ENCODE data around the gene SLC11A2. TPM values are rescaled to one million over a fixed set of nuclear protein-coding genes. Genes with fewer than 3 reads are reported as not detected.

The SLC11A2 gene
- total and polyA plus RNA-seq, 2 of the 4 experiments (the other 2 are of a cell fraction), result 28.0 to 45.3 TPM

GRCh38 chr12:50955697-50956096, 70.5 kb downstream of the SLC11A2 start:
- Histone ChIP-seq H2BK20ac (ENCODE audit: low read depth, low read length) (no peak overlapping the region), H3K9me3 (ENCODE audit: control insufficient read depth, insufficient read depth, low read length) (no peaks in the 10 kb centered on the region), H4K20me1 (ENCODE audit: insufficient read depth, low read length) (no peaks in the 10 kb centered on the region), H3K27ac (ENCODE audit: insufficient read depth, low read length) (no peak overlapping the region), H3K14ac (replicated peaks; ENCODE audit: low read depth, low read length) (no peak overlapping the region), H3K4me2 (ENCODE audit: low read depth, low read length) (no peak overlapping the region), H3K9ac (ENCODE audit: low read depth, low read length) (no peak overlapping the region), H3K79me1 (ENCODE audit: low read depth in 1 of 2, low read length in 2 of 2) (no peaks in the 10 kb centered on the region), H3K27me3 (ENCODE audit: control insufficient read depth, insufficient read depth, low read length) (no peaks in the 10 kb centered on the region), H2AFZ (replicated peaks; ENCODE audit: low read length, poor library complexity) (no peak overlapping the region), H4K8ac (ENCODE audit: low read depth in 2 of 2, low read length in 2 of 2) (no peak overlapping the region), H3K4ac (ENCODE audit: low read depth, low read length) (no peak overlapping the region), H3K4me1 (ENCODE audit: control insufficient read depth, insufficient read depth, low read length) (no peaks in the 10 kb centered on the region), H4K91ac (ENCODE audit: insufficient read depth, low read depth, low read length) (no peak overlapping the region), H2AK5ac (ENCODE audit: low read depth, low read length) (no peak overlapping the region), H3K56ac (ENCODE audit: extremely low read depth, insufficient read depth, low read length) (no peak overlapping the region), H2AK9ac (replicated peaks; ENCODE audit: low read depth, low read length, poor library complexity) (no peak overlapping the region), H2BK5ac (ENCODE audit: low read depth, low read length, poor library complexity, severe bottlenecking) (no peak overlapping the region), H2BK15ac (ENCODE audit: low read depth, low read length) (no peak overlapping the region), H3K18ac (ENCODE audit: low read depth, low read length) (no peak overlapping the region), H3K36me3 (ENCODE audit: control insufficient read depth, insufficient read depth, low read length) (no peaks in the 10 kb centered on the region), H3K4me3 (ENCODE audit: insufficient read depth, low read depth, low read length) (no peak overlapping the region), H2BK120ac (ENCODE audit: low read depth, low read length) (no peak overlapping the region), H4K5ac (ENCODE audit: low read depth, low read length) (no peak overlapping the region), H3K9me1 (ENCODE audit: insufficient read depth, low read length) (no peaks in the 10 kb centered on the region), H3K23ac (ENCODE audit: low read depth, low read length) (no peak overlapping the region)
- in situ Hi-C loops (cut with MboI; ENCODE audit: low sequenced_read_pairs), result no loop called here
- WGBS, 2 experiments (ENCODE audit: extremely low coverage in 2 of 2, insufficient read length in 1 of 2), result no CpG with 5 or more reads among the region's 2 CpGs
- no TSS peak for BruUV-seq (replicated peaks)
- TF ChIP-seq CHD1 (IDR thresholded peaks at IDR 0.05; ENCODE audit: low read depth, low read length) (no peak), POLR2A (IDR thresholded peaks at IDR 0.05; ENCODE audit: low read depth, low read length) (no peak), FOS (IDR thresholded peaks at IDR 0.05; ENCODE audit: low read depth, low read length) (no peak), USF2 (IDR thresholded peaks at IDR 0.05; ENCODE audit: low read depth, low read length) (no peak), MXI1 (IDR thresholded peaks at IDR 0.05; ENCODE audit: borderline replicate concordance, low read depth, low read length) (no peak), MAFK (IDR thresholded peaks at IDR 0.05; ENCODE audit: low read depth, low read length) (no peak), ELK1 (IDR thresholded peaks at IDR 0.05; ENCODE audit: borderline replicate concordance, low read depth, low read length) (no peak), RFX5 (IDR thresholded peaks at IDR 0.05; ENCODE audit: low read depth, low read length) (no peak), MAZ (IDR thresholded peaks at IDR 0.05; ENCODE audit: borderline replicate concordance, low read depth, low read length) (no peak), RCOR1 (IDR thresholded peaks at IDR 0.05; ENCODE audit: insufficient replicate concordance, low read length) (no peak), NFE2L2 (IDR thresholded peaks at IDR 0.05; ENCODE audit: low read depth, low read length) (no peak), SMC3 (IDR thresholded peaks at IDR 0.05; ENCODE audit: low read depth, low read length) (no peak), CEBPB (IDR thresholded peaks at IDR 0.05; ENCODE audit: low read depth, low read length) (no peak), CTCF (conservative IDR thresholded peaks at IDR 0.05; ENCODE audit: low read depth, low read length) (no peak), BHLHE40 (IDR thresholded peaks at IDR 0.05; ENCODE audit: low read depth, low read length) (no peak), RAD21 (IDR thresholded peaks at IDR 0.05; ENCODE audit: low read length) (no peak)
- CTCF ChIA-PET, result no interaction called here
- intact Hi-C loops (cut with micrococcal nuclease), result no loop called here
- POLR2A ChIA-PET (ENCODE audit: unreplicated experiment), result no interaction called here
- dilution Hi-C loops (cut with HindIII; ENCODE audit: low sequenced_read_pairs, unreplicated experiment), result no loop called here
- no peak for ATAC-seq (ENCODE audit: low read depth)
- DNase-seq, result no peak
